HepG2 (cell line): Measurements from ENCODE around the gene GGTA1. TPM values are rescaled to one million over a fixed set of nuclear protein-coding genes. Genes with fewer than 3 reads are reported as not detected.
A peak's percentile ranks its signal among the peaks of the same experiment; 100 is the strongest.

ENCODE experiments used
- BCL6 ChIP-seq: IDR thresholded peaks from 2 replicates; pipeline ENCODE4 v1.6.1; 2016; ENCODE audit warnings: missing genetic modification reagents, missing compliant biosample characterization
- CCDC6 ChIP-seq: sonication (generic); formaldehyde crosslinking; IDR thresholded peaks from 2 replicates; pipeline ENCODE4 v1.8.1; 2022; ENCODE audit warnings: mild to moderate bottlenecking, missing genetic modification reagents, moderate library complexity
- CHD4 ChIP-seq: fragments of 200-600 bp; sonication (generic); IDR thresholded peaks from 2 replicates; pipeline ENCODE4 v1.7.0; 2017; ENCODE audit warnings: mild to moderate bottlenecking, low read length, borderline replicate concordance
- DNMT1 ChIP-seq: sonication (generic); formaldehyde crosslinking; IDR thresholded peaks from 2 replicates; pipeline ENCODE4 v1.5.1; 2020; ENCODE audit warnings: mild to moderate bottlenecking, missing genetic modification reagents
- HNRNPUL1 ChIP-seq: fragments of 200-400 bp; formaldehyde crosslinking; IDR thresholded peaks from 2 replicates; pipeline ENCODE4 v1.6.1; 2017; ENCODE audit warnings: low read depth, mild to moderate bottlenecking, low read length, moderate library complexity
- IKZF4 ChIP-seq: sonication (generic); formaldehyde crosslinking; IDR thresholded peaks from 2 replicates; pipeline ENCODE4 v1.5.1; 2020; ENCODE audit warnings: borderline replicate concordance, mild to moderate bottlenecking, low read depth, missing genetic modification reagents; ENCODE audit errors: not compliant biosample characterization
- NCOR1 ChIP-seq: fragments of 200-600 bp; sonication (generic); IDR thresholded peaks from 2 replicates; pipeline ENCODE4 v1.7.0; 2017; ENCODE audit warnings: antibody characterized with exemption, low read length, borderline replicate concordance
- PPARG ChIP-seq: conservative IDR thresholded peaks from 2 replicates; pipeline ENCODE4 v1.6.1; 2016; ENCODE audit warnings: missing biosample characterization, missing genetic modification reagents
- SIX4 ChIP-seq: sonication (generic); formaldehyde crosslinking; IDR thresholded peaks from 2 replicates; pipeline ENCODE4 v1.4.0; 2020; ENCODE audit warnings: missing genetic modification reagents
- SRF ChIP-seq: IDR thresholded peaks from 2 replicates; pipeline ENCODE4 v1.6.1; 2011; ENCODE audit warnings: mild to moderate bottlenecking, low read depth, low read length, moderate library complexity
- YEATS4 ChIP-seq: sonication (generic); formaldehyde crosslinking; IDR thresholded peaks from 2 replicates; pipeline ENCODE4 v1.4.0; 2020; ENCODE audit warnings: missing genetic modification reagents, borderline replicate concordance
- ZBTB26 ChIP-seq: IDR thresholded peaks from 2 replicates; pipeline ENCODE4 v1.6.1; 2016; ENCODE audit warnings: missing compliant biosample characterization, missing genetic modification reagents, borderline replicate concordance
- ZNF644 ChIP-seq: IDR thresholded peaks from 2 replicates; pipeline ENCODE4 v1.6.1; 2016; ENCODE audit warnings: low read depth
- ZNF670 ChIP-seq: sonication (generic); formaldehyde crosslinking; IDR thresholded peaks from 2 replicates; pipeline ENCODE4 v1.8.0; 2022; ENCODE audit warnings: mild to moderate bottlenecking, missing genetic modification reagents, borderline replicate concordance
- ZNF761 ChIP-seq: sonication (generic); formaldehyde crosslinking; conservative IDR thresholded peaks from 2 replicates; pipeline ENCODE4 v1.4.0; 2020; ENCODE audit warnings: mild to moderate bottlenecking, missing genetic modification reagents
- polyA plus RNA-seq, 8 experiments: library from polyadenylated mRNA; depleted of rRNA in 3 of 8; stranded (reverse) in 7 of 8; unstranded in 1 of 8; fragments of >200 nt; fragmentation: Illumina TruSeq in 4 of 8; extraction: Trizol in 4 of 8; gene quantifications; 2 replicates each; pipeline versions ENCODE4 v1.2.1 to v1.2.3, GENCODE V29; 2011 to 2016; ENCODE audit warnings: low read depth in 4 of 8, missing spikeins in 1 of 8, mixed read lengths in 1 of 8; ENCODE audit not compliant: insufficient read depth in 1 of 8
- total RNA-seq, 5 experiments: library from RNA; depleted of rRNA; stranded (reverse); fragments of >200 nt; fragmentation: Illumina TruSeq; extraction: Trizol; gene quantifications; 2 replicates each; pipeline ENCODE4 v1.2.3, GENCODE V29; 2016; ENCODE audit warnings: low read depth in 1 of 5
- TF ChIP-seq, protein P1 (sequence below): IDR thresholded peaks from 2 replicates; pipeline ENCODE4 v1.6.1; 2016; ENCODE audit warnings: low read depth, missing genetic modification reagents, missing compliant biosample characterization
- TF ChIP-seq, protein P2 (sequence below): sonication (generic); formaldehyde crosslinking; IDR thresholded peaks from 2 replicates; pipeline ENCODE4 v1.5.0; 2020; ENCODE audit warnings: missing genetic modification reagents
- TF ChIP-seq, protein P3 (sequence below): sonication (generic); formaldehyde crosslinking; IDR thresholded peaks from 2 replicates; pipeline ENCODE4 v1.4.0; 2020; ENCODE audit warnings: missing genetic modification reagents

GGTA1 gene
- total and polyA plus RNA-seq, 2 of the 13 experiments (the other 11 are each of a cell fraction or from before 2014, with no cell fraction given): not detected

DNA sequence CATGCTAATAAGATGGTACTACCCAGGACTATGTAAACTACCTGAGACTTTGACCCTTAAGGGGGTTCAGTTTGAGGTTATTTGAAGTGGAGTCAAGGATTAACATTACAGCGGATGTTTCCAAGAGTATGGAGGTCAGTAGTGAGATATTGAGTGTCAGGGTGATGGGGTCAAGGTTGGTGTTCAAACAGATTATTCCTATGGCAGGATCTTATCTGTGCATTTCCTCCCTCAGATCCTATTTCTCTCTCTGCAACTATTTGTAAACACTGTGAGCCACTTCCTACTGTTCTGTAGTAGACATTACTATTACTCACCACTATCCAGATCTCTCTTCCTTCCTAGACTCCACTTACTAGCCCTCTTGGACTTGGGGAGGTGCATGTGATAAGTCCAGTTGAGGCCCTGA lies 75.6 kb downstream of the GGTA1 start (continued):
- TF ChIP-seq, protein P1, sequence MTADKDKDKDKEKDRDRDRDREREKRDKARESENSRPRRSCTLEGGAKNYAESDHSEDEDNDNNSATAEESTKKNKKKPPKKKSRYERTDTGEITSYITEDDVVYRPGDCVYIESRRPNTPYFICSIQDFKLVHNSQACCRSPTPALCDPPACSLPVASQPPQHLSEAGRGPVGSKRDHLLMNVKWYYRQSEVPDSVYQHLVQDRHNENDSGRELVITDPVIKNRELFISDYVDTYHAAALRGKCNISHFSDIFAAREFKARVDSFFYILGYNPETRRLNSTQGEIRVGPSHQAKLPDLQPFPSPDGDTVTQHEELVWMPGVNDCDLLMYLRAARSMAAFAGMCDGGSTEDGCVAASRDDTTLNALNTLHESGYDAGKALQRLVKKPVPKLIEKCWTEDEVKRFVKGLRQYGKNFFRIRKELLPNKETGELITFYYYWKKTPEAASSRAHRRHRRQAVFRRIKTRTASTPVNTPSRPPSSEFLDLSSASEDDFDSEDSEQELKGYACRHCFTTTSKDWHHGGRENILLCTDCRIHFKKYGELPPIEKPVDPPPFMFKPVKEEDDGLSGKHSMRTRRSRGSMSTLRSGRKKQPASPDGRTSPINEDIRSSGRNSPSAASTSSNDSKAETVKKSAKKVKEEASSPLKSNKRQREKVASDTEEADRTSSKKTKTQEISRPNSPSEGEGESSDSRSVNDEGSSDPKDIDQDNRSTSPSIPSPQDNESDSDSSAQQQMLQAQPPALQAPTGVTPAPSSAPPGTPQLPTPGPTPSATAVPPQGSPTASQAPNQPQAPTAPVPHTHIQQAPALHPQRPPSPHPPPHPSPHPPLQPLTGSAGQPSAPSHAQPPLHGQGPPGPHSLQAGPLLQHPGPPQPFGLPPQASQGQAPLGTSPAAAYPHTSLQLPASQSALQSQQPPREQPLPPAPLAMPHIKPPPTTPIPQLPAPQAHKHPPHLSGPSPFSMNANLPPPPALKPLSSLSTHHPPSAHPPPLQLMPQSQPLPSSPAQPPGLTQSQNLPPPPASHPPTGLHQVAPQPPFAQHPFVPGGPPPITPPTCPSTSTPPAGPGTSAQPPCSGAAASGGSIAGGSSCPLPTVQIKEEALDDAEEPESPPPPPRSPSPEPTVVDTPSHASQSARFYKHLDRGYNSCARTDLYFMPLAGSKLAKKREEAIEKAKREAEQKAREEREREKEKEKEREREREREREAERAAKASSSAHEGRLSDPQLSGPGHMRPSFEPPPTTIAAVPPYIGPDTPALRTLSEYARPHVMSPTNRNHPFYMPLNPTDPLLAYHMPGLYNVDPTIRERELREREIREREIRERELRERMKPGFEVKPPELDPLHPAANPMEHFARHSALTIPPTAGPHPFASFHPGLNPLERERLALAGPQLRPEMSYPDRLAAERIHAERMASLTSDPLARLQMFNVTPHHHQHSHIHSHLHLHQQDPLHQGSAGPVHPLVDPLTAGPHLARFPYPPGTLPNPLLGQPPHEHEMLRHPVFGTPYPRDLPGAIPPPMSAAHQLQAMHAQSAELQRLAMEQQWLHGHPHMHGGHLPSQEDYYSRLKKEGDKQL: peak; percentile 79
- TF ChIP-seq SIX4 (peak; percentile 94), BCL6 (CRISPR knock-in tag) (peak; percentile 90), CCDC6 (CRISPR knock-in tag) (no peak), ZNF644 (CRISPR knock-in tag) (0 out of 2 replicates have a peak, but pooled peaks have one; percentile 11), IKZF4 (CRISPR knock-in tag) (no peak), YEATS4 (no peak), SRF (no peak), ZNF761 (CRISPR knock-in tag) (no peak), ZNF670 (no peak), PPARG (CRISPR knock-in tag) (peak; percentile 77), NCOR1 (peak; percentile 67; the same call in 1 of the 2 replicates), HNRNPUL1 (no peak), CHD4 (no peak), DNMT1 (CRISPR knock-in tag) (no peak), ZBTB26 (CRISPR knock-in tag) (no peak)
- TF ChIP-seq, protein P2, sequence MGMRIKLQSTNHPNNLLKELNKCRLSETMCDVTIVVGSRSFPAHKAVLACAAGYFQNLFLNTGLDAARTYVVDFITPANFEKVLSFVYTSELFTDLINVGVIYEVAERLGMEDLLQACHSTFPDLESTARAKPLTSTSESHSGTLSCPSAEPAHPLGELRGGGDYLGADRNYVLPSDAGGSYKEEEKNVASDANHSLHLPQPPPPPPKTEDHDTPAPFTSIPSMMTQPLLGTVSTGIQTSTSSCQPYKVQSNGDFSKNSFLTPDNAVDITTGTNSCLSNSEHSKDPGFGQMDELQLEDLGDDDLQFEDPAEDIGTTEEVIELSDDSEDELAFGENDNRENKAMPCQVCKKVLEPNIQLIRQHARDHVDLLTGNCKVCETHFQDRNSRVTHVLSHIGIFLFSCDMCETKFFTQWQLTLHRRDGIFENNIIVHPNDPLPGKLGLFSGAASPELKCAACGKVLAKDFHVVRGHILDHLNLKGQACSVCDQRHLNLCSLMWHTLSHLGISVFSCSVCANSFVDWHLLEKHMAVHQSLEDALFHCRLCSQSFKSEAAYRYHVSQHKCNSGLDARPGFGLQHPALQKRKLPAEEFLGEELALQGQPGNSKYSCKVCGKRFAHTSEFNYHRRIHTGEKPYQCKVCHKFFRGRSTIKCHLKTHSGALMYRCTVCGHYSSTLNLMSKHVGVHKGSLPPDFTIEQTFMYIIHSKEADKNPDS (CRISPR knock-in tag): peak; percentile 95
- TF ChIP-seq, protein P3, sequence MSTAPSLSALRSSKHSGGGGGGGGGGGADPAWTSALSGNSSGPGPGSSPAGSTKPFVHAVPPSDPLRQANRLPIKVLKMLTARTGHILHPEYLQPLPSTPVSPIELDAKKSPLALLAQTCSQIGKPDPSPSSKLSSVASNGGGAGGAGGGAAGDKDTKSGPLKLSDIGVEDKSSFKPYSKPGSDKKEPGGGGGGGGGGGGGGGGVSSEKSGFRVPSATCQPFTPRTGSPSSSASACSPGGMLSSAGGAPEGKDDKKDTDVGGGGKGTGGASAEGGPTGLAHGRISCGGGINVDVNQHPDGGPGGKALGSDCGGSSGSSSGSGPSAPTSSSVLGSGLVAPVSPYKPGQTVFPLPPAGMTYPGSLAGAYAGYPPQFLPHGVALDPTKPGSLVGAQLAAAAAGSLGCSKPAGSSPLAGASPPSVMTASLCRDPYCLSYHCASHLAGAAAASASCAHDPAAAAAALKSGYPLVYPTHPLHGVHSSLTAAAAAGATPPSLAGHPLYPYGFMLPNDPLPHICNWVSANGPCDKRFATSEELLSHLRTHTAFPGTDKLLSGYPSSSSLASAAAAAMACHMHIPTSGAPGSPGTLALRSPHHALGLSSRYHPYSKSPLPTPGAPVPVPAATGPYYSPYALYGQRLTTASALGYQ (CRISPR knock-in tag): peak; percentile 89; the same call in 1 of the 2 replicates
